H9 (cell line): Measurements from ENCODE around the gene PIEZO2. TPM values are rescaled to one million over a fixed set of nuclear protein-coding genes. Genes with fewer than 3 reads are reported as not detected.

Source experiments
- DNase-seq: peaks from one replicate; pipeline ENCODE4 v3.0.0-alpha.2; 2017
- H2AFZ ChIP-seq: one replicate; pipeline ENCODE4 v1.6.1; 2013; ENCODE audit warnings: mild to moderate bottlenecking, low read length, control low read depth, moderate library complexity
- H2AK5ac ChIP-seq: 2 replicates; pipeline ENCODE4 v1.6.1; 2013; ENCODE audit warnings: low read length, control low read depth, mixed read lengths; ENCODE audit not compliant: insufficient read length
- H2BK120ac ChIP-seq: one replicate; pipeline ENCODE4 v1.6.1; 2013; ENCODE audit warnings: low read depth, mild to moderate bottlenecking, low read length, control low read depth, inconsistent platforms; ENCODE audit not compliant: poor library complexity, severe bottlenecking
- H2BK12ac ChIP-seq: 2 replicates; pipeline ENCODE4 v1.6.1; 2013; ENCODE audit warnings: low read length, control low read depth, mixed read lengths, low read depth; ENCODE audit not compliant: insufficient read length
- H2BK15ac ChIP-seq: 2 replicates; pipeline ENCODE4 v1.6.1; 2013; ENCODE audit warnings: low read depth, low read length, control low read depth
- H2BK20ac ChIP-seq: one replicate; pipeline ENCODE4 v1.6.1; 2013; ENCODE audit warnings: low read depth, mild to moderate bottlenecking, low read length, control low read depth, inconsistent platforms; ENCODE audit not compliant: poor library complexity, severe bottlenecking
- H2BK5ac ChIP-seq: 2 replicates; pipeline ENCODE4 v1.6.1; 2013; ENCODE audit warnings: low read length, control low read depth, mixed read lengths; ENCODE audit not compliant: insufficient read length
- H3K14ac ChIP-seq: 2 replicates; pipeline ENCODE4 v1.6.1; 2013; ENCODE audit warnings: low read length, control low read depth; ENCODE audit not compliant: insufficient read depth
- H3K18ac ChIP-seq: 2 replicates; pipeline ENCODE4 v1.6.1; 2013; ENCODE audit warnings: low read depth, mild to moderate bottlenecking, mixed read lengths, low read length, control low read depth; ENCODE audit not compliant: insufficient read length
- H3K23ac ChIP-seq: 2 replicates; pipeline ENCODE4 v1.6.1; 2013; ENCODE audit warnings: low read length, control low read depth, mixed read lengths, low read depth; ENCODE audit not compliant: insufficient read length
- H3K23me2 ChIP-seq: 2 replicates; pipeline ENCODE4 v1.6.1; 2013; ENCODE audit warnings: low read depth, mild to moderate bottlenecking, mixed read lengths, low read length, control low read depth; ENCODE audit not compliant: insufficient read length, poor library complexity, severe bottlenecking
- H3K27ac ChIP-seq: 2 replicates; pipeline ENCODE4 v1.5.1; 2013; ENCODE audit warnings: low read length, control low read depth, mixed read lengths, low read depth; ENCODE audit not compliant: insufficient read length
- H3K27me3 ChIP-seq: 2 replicates; pipeline ENCODE4 v1.6.1; 2013; ENCODE audit warnings: low read length, control low read depth, inconsistent platforms; ENCODE audit not compliant: insufficient read depth
- H3K4ac ChIP-seq: 2 replicates; pipeline ENCODE4 v1.6.1; 2013; ENCODE audit warnings: low read depth, mild to moderate bottlenecking, control low read depth, inconsistent platforms, low read length, moderate library complexity
- H3K4me1 ChIP-seq: 2 replicates; pipeline ENCODE4 v1.6.1; 2013; ENCODE audit warnings: low read length, control low read depth, inconsistent platforms; ENCODE audit not compliant: insufficient read depth
- H3K4me2 ChIP-seq: 2 replicates; pipeline ENCODE4 v1.6.1; 2013; ENCODE audit warnings: low read length, control low read depth, mixed read lengths; ENCODE audit not compliant: insufficient read length, insufficient read depth
- H3K56ac ChIP-seq: 2 replicates; pipeline ENCODE4 v1.6.1; 2013; ENCODE audit warnings: low read depth, mild to moderate bottlenecking, mixed read lengths, low read length, control low read depth; ENCODE audit not compliant: insufficient read length
- H3K79me1 ChIP-seq: 2 replicates; pipeline ENCODE4 v1.6.1; 2013; ENCODE audit warnings: low read depth, mild to moderate bottlenecking, moderate library complexity, low read length, control low read depth, inconsistent platforms; ENCODE audit not compliant: insufficient read depth, poor library complexity, severe bottlenecking
- H3K79me2 ChIP-seq: 2 replicates; pipeline ENCODE4 v1.6.1; 2013; ENCODE audit warnings: low read length, control low read depth, inconsistent platforms; ENCODE audit not compliant: insufficient read depth
- H3K9ac ChIP-seq: 2 replicates; pipeline ENCODE4 v1.6.1; 2013; ENCODE audit warnings: low read length, control low read depth, mixed read lengths; ENCODE audit not compliant: insufficient read length; ENCODE audit errors: extremely low read depth
- H3K9me3 ChIP-seq: one replicate; pipeline ENCODE4 v1.6.1; 2013; ENCODE audit warnings: low read depth, low read length, inconsistent platforms; ENCODE audit not compliant: control insufficient read depth
- H3T11ph ChIP-seq: one replicate; pipeline ENCODE4 v1.6.1; 2013; ENCODE audit warnings: mild to moderate bottlenecking, low read length, control low read depth, inconsistent platforms
- H4K20me1 ChIP-seq: one replicate; pipeline ENCODE4 v1.6.1; 2013; ENCODE audit not compliant: control insufficient read depth, insufficient read length, insufficient read depth
- H4K5ac ChIP-seq: 2 replicates; pipeline ENCODE4 v1.6.1; 2013; ENCODE audit warnings: low read depth, mild to moderate bottlenecking, mixed read lengths, low read length, control low read depth; ENCODE audit not compliant: insufficient read length
- H4K8ac ChIP-seq: replicated peaks from 2 replicates; pipeline ENCODE4 v1.6.1; 2013; ENCODE audit warnings: low read length, control low read depth, mixed read lengths, low read depth; ENCODE audit not compliant: insufficient read length
- H4K91ac ChIP-seq: 2 replicates; pipeline ENCODE4 v1.6.1; 2013; ENCODE audit warnings: low read depth, mild to moderate bottlenecking, moderate library complexity, mixed read lengths, low read length, control low read depth; ENCODE audit not compliant: insufficient read length
- H3K27ac Mint-ChIP-seq, 3 experiments: 2 replicates in 2 of 3; 3 replicates in 1 of 3; pipeline ENCODE4 v1.8.0; 2020 to 2021; ENCODE audit warnings: mixed read lengths in 3 of 3, mild to moderate bottlenecking in 1 of 3, moderate library complexity in 1 of 3
- H3K27me3 Mint-ChIP-seq: 2 replicates; pipeline ENCODE4 v1.8.0; 2021; ENCODE audit warnings: low read depth, mild to moderate bottlenecking, moderate library complexity, mixed read lengths
- H3K36me3 Mint-ChIP-seq, 3 experiments: 2 replicates in 2 of 3; 3 replicates in 1 of 3; pipeline ENCODE4 v1.8.0; 2020 to 2021; ENCODE audit warnings: low read depth in 3 of 3, mixed read lengths in 3 of 3; ENCODE audit not compliant: insufficient read depth in 1 of 3
- H3K4me1 Mint-ChIP-seq, 2 experiments: 2 replicates each; pipeline ENCODE4 v1.8.0; 2020; ENCODE audit warnings: mixed read lengths in 2 of 2
- H3K4me3 Mint-ChIP-seq, 2 experiments: 2 replicates in 1 of 2; 3 replicates in 1 of 2; pipeline ENCODE4 v1.8.0; 2020 to 2021; ENCODE audit warnings: mild to moderate bottlenecking in 2 of 2, mixed read lengths in 2 of 2, moderate library complexity in 1 of 2
- H3K9me3 Mint-ChIP-seq, 2 experiments: 2 replicates in 1 of 2; 3 replicates in 1 of 2; pipeline ENCODE4 v1.8.0; 2020; ENCODE audit warnings: mild to moderate bottlenecking in 2 of 2, mixed read lengths in 2 of 2, moderate library complexity in 1 of 2
- WGBS: extraction: QIAGEN DNeasy Blood & Tissue Kit; methylation state at CpG from one replicate; pipeline ENCODE4 v1.1.7; 2013; ENCODE audit warnings: missing lambda C conversion rate, low lambda C conversion rate, mixed read lengths; ENCODE audit not compliant: insufficient read length; ENCODE audit errors: extremely low coverage; 5-methylcytosine and 5-hydroxymethylcytosine counted together
- total RNA-seq: library from RNA; stranded (reverse); gene quantifications from 2 replicates; pipeline ENCODE4 v1.2.1, GENCODE V29; 2021
- TF ChIP-seq, protein P1 (sequence below): fragments of 200-600 bp; sonication (generic); conservative IDR thresholded peaks from 3 replicates; pipeline ENCODE4 v1.8.0; 2021; ENCODE audit warnings: antibody characterized with exemption, mild to moderate bottlenecking

The PIEZO2 gene
- total RNA-seq, 1 experiment from 2014 or later: 3.9 TPM

DNA sequence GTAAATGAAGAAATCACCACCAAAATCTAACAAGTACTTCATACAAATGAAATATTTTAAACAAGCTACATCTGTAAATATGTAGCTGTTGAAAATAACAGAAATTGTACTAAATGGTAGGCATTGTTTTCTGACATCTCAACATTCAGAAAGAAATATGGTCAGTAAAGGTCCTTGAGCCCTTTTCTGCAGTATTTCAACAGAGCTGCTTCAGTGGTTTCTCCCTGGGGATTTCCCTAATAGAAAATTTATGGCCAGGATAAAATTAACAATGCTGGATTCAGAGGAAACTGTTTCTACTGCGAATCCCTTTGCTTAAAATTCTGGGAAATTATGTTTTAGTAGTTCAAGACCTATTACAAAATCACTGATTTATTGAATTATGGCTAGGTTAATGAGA lies 256.6 kb downstream of the PIEZO2 start:
- Histone ChIP-seq H2BK20ac (no peak overlapping the region), H2AK5ac (no peak overlapping the region), H3K4ac (no peak overlapping the region), H3K18ac (no peak overlapping the region), H3K4me1 (no peaks in the 10 kb centered on the region), H3K79me2 (no peaks in the 10 kb centered on the region), H3K27ac (no peak overlapping the region), H3T11ph (no peak overlapping the region), H3K79me1 (no peaks in the 10 kb centered on the region), H2AFZ (no peak overlapping the region), H3K14ac (no peak overlapping the region), H2BK12ac (no peak overlapping the region), H4K91ac (no peak overlapping the region), H4K20me1 (no peaks in the 10 kb centered on the region), H3K9ac (no peak overlapping the region), H2BK5ac (no peak overlapping the region), H3K27me3 (no peaks in the 10 kb centered on the region), H3K4me2 (no peak overlapping the region), H2BK15ac (no peak overlapping the region), H4K5ac (no peak overlapping the region), H3K23ac (no peak overlapping the region), H4K8ac (no peak overlapping the region), H2BK120ac (no peak overlapping the region), H3K56ac (no peak overlapping the region), H3K23me2 (no peaks in the 10 kb centered on the region), H3K9me3 (no peaks in the 10 kb centered on the region)
- Mint-ChIP-seq H3K4me1 (peaks cover 8 to 12% of the 10 kb centered on the region in 2 experiments), H3K9me3 (no peaks in the 10 kb centered on the region; a peak in 1 of 5 replicates), H3K27ac (no peak overlapping the region), H3K36me3 (peaks cover 0 to 4% (median 0%) of the 10 kb centered on the region in 3 experiments; a peak in 3 of 7 replicates), H3K27me3 (no peaks in the 10 kb centered on the region), H3K4me3 (no peak overlapping the region)
- no CpG with 5 or more reads among the region's 1 CpG for WGBS
- TF ChIP-seq, protein P1, sequence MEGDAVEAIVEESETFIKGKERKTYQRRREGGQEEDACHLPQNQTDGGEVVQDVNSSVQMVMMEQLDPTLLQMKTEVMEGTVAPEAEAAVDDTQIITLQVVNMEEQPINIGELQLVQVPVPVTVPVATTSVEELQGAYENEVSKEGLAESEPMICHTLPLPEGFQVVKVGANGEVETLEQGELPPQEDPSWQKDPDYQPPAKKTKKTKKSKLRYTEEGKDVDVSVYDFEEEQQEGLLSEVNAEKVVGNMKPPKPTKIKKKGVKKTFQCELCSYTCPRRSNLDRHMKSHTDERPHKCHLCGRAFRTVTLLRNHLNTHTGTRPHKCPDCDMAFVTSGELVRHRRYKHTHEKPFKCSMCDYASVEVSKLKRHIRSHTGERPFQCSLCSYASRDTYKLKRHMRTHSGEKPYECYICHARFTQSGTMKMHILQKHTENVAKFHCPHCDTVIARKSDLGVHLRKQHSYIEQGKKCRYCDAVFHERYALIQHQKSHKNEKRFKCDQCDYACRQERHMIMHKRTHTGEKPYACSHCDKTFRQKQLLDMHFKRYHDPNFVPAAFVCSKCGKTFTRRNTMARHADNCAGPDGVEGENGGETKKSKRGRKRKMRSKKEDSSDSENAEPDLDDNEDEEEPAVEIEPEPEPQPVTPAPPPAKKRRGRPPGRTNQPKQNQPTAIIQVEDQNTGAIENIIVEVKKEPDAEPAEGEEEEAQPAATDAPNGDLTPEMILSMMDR: no peak
- no peak for DNase-seq
